Activated B cell treated with CpG ODN at 0.5 μM for 24 hours (primary cell): Measurements from ENCODE around the gene SIGMAR1. TPM values are rescaled to one million over a fixed set of nuclear protein-coding genes. Genes with fewer than 3 reads are reported as not detected.
A peak's percentile ranks its signal among the peaks of the same experiment; 100 is the strongest.

Source experiments
- ATAC-seq: fragments of 200-7000 bp; cut with Tn5 transposase; one replicate; pipeline ENCODE4 v1.10.0; 2021; ENCODE audit warnings: low read depth, mild to moderate bottlenecking, moderate library complexity
- CTCF ChIA-PET: fragments of 350-600 bp; sonication (Branson Sonifier 250); formaldehyde crosslinking; loops from one replicate; lab custom pipeline; 2021; ENCODE audit warnings: antibody characterized with exemption; lab: Charles Lee
- POLR2A ChIA-PET: fragments of 350-600 bp; sonication (Branson Sonifier 250); formaldehyde crosslinking; loops from one replicate; lab custom pipeline; 2021; ENCODE audit warnings: antibody characterized with exemption; lab: Charles Lee
- DNase-seq: peaks from one replicate; pipeline ENCODE4 v3.0.0; 2022
- H3K27ac Mint-ChIP-seq: one replicate; pipeline ENCODE4 v1.8.0; 2020; ENCODE audit warnings: mixed read lengths
- H3K27me3 Mint-ChIP-seq: one replicate; pipeline ENCODE4 v1.8.0; 2021; ENCODE audit warnings: mixed read lengths
- H3K36me3 Mint-ChIP-seq: one replicate; pipeline ENCODE4 v1.8.0; 2021; ENCODE audit warnings: low read depth, mixed read lengths
- H3K4me1 Mint-ChIP-seq: one replicate; pipeline ENCODE4 v1.8.0; 2021; ENCODE audit warnings: mixed read lengths
- H3K4me3 Mint-ChIP-seq: one replicate; pipeline ENCODE4 v1.8.0; 2020; ENCODE audit warnings: mild to moderate bottlenecking, mixed read lengths
- H3K9me3 Mint-ChIP-seq: one replicate; pipeline ENCODE4 v1.8.0; 2020; ENCODE audit warnings: mixed read lengths
- CTCF ChIP-seq: fragments of 200-600 bp; IDR thresholded peaks from one replicate; pipeline ENCODE4 v1.8.0; 2022; ENCODE audit warnings: antibody characterized with exemption, mild to moderate bottlenecking
- intact Hi-C: fragments of 100-400 bp; cut with micrococcal nuclease; formaldehyde crosslinking; loops from one replicate; pipeline ENCODE4 v1.15.1; 2024
- total RNA-seq: library from RNA; stranded (reverse); gene quantifications from 2 replicates; pipeline ENCODE4 v1.2.3, GENCODE V29; 2022

SIGMAR1 gene
- total RNA-seq, 1 donor from 2014 or later: 27.2 TPM

- no peak for TF ChIP-seq CTCF
- ATAC-seq (no peak), DNase-seq (no peak)
- Mint-ChIP-seq H3K9me3 (no peaks in the 10 kb centered on the region), H3K36me3 (peaks cover 2% of the 10 kb centered on the region), H3K4me3 (no peak overlapping the region), H3K27ac (no peak overlapping the region), H3K4me1 (peaks cover 32% of the 10 kb centered on the region), H3K27me3 (peaks cover 69% of the 10 kb centered on the region)
- ChIA-PET CTCF (interaction anchor here (1.4 to 7.6 kb wide), 3 partner anchors 9 to 33 kb away, joined by 3 to 51 read pairs (median 3); no protein-coding TSS in a partner anchor), POLR2A (interaction anchor here (0.8 to 1.7 kb wide), 2 partner anchors 9 to 40 kb away, joined by 5 read pairs; no protein-coding TSS in a partner anchor)
- intact Hi-C loops: no loop called here
These were observed 12.5 kb downstream of the SIGMAR1 start for GRCh38 chr9:34625186-34625486.

GRCh38 chr9:34624475-34625185 is 13.0 kb downstream of the SIGMAR1 start:
- H3K9me3 Mint-ChIP-seq: no peaks in the 10 kb centered on the region
- CTCF ChIA-PET: interaction anchor here (1.4 to 7.6 kb wide), 3 partner anchors 9 to 33 kb away, joined by 3 to 51 read pairs (median 3); no protein-coding TSS in a partner anchor
- no peak overlapping the region for H3K27ac Mint-ChIP-seq
- H3K4me3 Mint-ChIP-seq: no peak overlapping the region
- POLR2A ChIA-PET: interaction anchor here (1.7 kb wide), 1 partner anchor 9 kb away, joined by 5 read pairs; no protein-coding TSS in a partner anchor
- H3K27me3 Mint-ChIP-seq: peaks cover 63% of the 10 kb centered on the region
- intact Hi-C loops: loop anchor here (5.0 kb wide), 1 partner anchor 297 kb away; the partner anchor contains the start of genes KIF24 and NUDT2
- ATAC-seq: no peak
- peaks cover 35% of the 10 kb centered on the region for H3K4me1 Mint-ChIP-seq
- no peak for DNase-seq
- no peak for TF ChIP-seq CTCF
- peaks cover 6% of the 10 kb centered on the region for H3K36me3 Mint-ChIP-seq

GRCh38 chr9:34623374-34624235 is 14.0 kb downstream of the SIGMAR1 start:
- intact Hi-C loops: loop anchor here (5.0 kb wide), 1 partner anchor 296 kb away; the partner anchor contains the start of genes KIF24 and NUDT2
- H3K4me1 Mint-ChIP-seq: peaks cover 36% of the 10 kb centered on the region
- H3K9me3 Mint-ChIP-seq: no peaks in the 10 kb centered on the region
- no peak for ATAC-seq
- H3K36me3 Mint-ChIP-seq: peaks cover 6% of the 10 kb centered on the region
- DNase-seq: no peak
- peak overlapping the region; percentile 58 for H3K4me3 Mint-ChIP-seq
- H3K27ac Mint-ChIP-seq: no peak overlapping the region
- ChIA-PET POLR2A (interaction anchor here (0.5 to 1.3 kb wide), 4 partner anchors 14 to 1321 kb away, joined by 3 to 6 read pairs (median 4); partner anchors contain the start of genes MYORG and SIGMAR1), CTCF (interaction anchor here (7.6 kb wide), 1 partner anchor 10 kb away, joined by 51 read pairs; no protein-coding TSS in a partner anchor)
- TF ChIP-seq CTCF: no peak
- H3K27me3 Mint-ChIP-seq: peaks cover 57% of the 10 kb centered on the region

- CTCF ChIA-PET: interaction anchor here (0.9 to 7.6 kb wide), 6 partner anchors 8 to 82 kb away, joined by 3 to 51 read pairs (median 6); partner anchors contain the start of genes GALT and RPP25L
These were observed 17.3 kb downstream of the SIGMAR1 start, which contains the start of gene DCTN3 for GRCh38 chr9:34620061-34620994. DCTN3 (minus strand) TSS chr9:34620495; CDS start chr9:34620464, 31 bp downstream.

More at GRCh38 chr9:34620061-34620994, 17.3 kb downstream of the SIGMAR1 start, which contains the start of gene DCTN3:
- H3K4me3 Mint-ChIP-seq: peak within 1 kb of the TSS; percentile 95
- intact Hi-C loops: loop anchor here (1.0 to 5.0 kb wide), 6 partner anchors 8 to 293 kb away; partner anchors contain the start of genes ARID3C, GALT, KIF24 and NUDT2
- no peaks in the 10 kb centered on the region for H3K9me3 Mint-ChIP-seq
- DNase-seq (peak; percentile 69), ATAC-seq (peak; percentile 98)
- H3K27me3 Mint-ChIP-seq: peaks cover 30% of the 10 kb centered on the region
- peak within 1 kb of the TSS; percentile 73 for H3K27ac Mint-ChIP-seq
- H3K4me1 Mint-ChIP-seq: peaks cover 29% of the 10 kb centered on the region
- TF ChIP-seq CTCF: no peak
- peaks cover 34% of the 10 kb centered on the region for H3K36me3 Mint-ChIP-seq
- POLR2A ChIA-PET: interaction anchor here (0.6 to 2.2 kb wide), 11 partner anchors 9 to 228 kb away, joined by 3 to 30 read pairs (median 4); partner anchors contain the start of genes DNAI1, FAM219A, GALT and RPP25L
